SK-N-SH (cell line): ENCODE measurements around the gene FAM168A.

Source experiments
- GATA2 ChIP-seq: sonication (generic); formaldehyde crosslinking; IDR thresholded peaks from 2 replicates; pipeline ENCODE4 v1.5.0; 2020; ENCODE audit warnings: mild to moderate bottlenecking, missing genetic modification reagents
- TF ChIP-seq, protein P1 (sequence below): IDR thresholded peaks from 2 replicates; pipeline ENCODE4 v1.4.0; 2012; ENCODE audit warnings: low read depth
- TF ChIP-seq, protein P2 (sequence below): IDR thresholded peaks from 2 replicates; pipeline ENCODE4 v1.6.1; 2012; ENCODE audit warnings: mild to moderate bottlenecking, low read depth, low read length, moderate library complexity
- TF ChIP-seq, protein P3 (sequence below): fragments of 200-600 bp; sonication (generic); IDR thresholded peaks from 2 replicates; pipeline ENCODE4 v1.6.1; 2017; ENCODE audit warnings: antibody characterized with exemption, mild to moderate bottlenecking, moderate library complexity
- TF ChIP-seq, protein P4 (sequence below): fragments of 150-350 bp; IDR thresholded peaks from 2 replicates; pipeline ENCODE4 v1.6.1; 2017; ENCODE audit warnings: antibody characterized with exemption, low read length, low read depth, borderline replicate concordance

DNA sequence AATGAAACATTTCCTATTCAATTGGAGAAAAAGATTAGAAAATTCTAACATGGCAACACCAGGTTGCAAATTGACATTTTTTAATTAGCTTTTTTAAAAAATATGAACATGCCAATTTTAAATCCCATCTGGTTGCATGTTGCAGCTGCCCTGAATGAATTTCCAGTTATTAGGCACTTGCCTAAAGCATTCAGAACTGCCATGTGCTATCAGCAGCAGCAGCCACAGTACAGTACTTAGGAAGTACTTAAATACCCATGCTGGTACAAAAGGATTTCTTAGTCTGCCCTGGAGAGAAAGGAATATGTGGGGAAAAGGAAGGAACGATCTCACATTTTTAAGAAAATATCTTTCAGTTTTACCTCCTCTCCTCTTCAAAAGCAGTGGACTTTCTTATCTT lies 46.2 kb downstream of the FAM168A start:
- no peak for TF ChIP-seq GATA2
- TF ChIP-seq, protein P1, sequence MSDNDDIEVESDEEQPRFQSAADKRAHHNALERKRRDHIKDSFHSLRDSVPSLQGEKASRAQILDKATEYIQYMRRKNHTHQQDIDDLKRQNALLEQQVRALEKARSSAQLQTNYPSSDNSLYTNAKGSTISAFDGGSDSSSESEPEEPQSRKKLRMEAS: no peak
- TF ChIP-seq, protein P2, sequence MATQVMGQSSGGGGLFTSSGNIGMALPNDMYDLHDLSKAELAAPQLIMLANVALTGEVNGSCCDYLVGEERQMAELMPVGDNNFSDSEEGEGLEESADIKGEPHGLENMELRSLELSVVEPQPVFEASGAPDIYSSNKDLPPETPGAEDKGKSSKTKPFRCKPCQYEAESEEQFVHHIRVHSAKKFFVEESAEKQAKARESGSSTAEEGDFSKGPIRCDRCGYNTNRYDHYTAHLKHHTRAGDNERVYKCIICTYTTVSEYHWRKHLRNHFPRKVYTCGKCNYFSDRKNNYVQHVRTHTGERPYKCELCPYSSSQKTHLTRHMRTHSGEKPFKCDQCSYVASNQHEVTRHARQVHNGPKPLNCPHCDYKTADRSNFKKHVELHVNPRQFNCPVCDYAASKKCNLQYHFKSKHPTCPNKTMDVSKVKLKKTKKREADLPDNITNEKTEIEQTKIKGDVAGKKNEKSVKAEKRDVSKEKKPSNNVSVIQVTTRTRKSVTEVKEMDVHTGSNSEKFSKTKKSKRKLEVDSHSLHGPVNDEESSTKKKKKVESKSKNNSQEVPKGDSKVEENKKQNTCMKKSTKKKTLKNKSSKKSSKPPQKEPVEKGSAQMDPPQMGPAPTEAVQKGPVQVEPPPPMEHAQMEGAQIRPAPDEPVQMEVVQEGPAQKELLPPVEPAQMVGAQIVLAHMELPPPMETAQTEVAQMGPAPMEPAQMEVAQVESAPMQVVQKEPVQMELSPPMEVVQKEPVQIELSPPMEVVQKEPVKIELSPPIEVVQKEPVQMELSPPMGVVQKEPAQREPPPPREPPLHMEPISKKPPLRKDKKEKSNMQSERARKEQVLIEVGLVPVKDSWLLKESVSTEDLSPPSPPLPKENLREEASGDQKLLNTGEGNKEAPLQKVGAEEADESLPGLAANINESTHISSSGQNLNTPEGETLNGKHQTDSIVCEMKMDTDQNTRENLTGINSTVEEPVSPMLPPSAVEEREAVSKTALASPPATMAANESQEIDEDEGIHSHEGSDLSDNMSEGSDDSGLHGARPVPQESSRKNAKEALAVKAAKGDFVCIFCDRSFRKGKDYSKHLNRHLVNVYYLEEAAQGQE: no peak
- TF ChIP-seq, protein P3, sequence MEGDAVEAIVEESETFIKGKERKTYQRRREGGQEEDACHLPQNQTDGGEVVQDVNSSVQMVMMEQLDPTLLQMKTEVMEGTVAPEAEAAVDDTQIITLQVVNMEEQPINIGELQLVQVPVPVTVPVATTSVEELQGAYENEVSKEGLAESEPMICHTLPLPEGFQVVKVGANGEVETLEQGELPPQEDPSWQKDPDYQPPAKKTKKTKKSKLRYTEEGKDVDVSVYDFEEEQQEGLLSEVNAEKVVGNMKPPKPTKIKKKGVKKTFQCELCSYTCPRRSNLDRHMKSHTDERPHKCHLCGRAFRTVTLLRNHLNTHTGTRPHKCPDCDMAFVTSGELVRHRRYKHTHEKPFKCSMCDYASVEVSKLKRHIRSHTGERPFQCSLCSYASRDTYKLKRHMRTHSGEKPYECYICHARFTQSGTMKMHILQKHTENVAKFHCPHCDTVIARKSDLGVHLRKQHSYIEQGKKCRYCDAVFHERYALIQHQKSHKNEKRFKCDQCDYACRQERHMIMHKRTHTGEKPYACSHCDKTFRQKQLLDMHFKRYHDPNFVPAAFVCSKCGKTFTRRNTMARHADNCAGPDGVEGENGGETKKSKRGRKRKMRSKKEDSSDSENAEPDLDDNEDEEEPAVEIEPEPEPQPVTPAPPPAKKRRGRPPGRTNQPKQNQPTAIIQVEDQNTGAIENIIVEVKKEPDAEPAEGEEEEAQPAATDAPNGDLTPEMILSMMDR: no peak
- TF ChIP-seq, protein P4, sequence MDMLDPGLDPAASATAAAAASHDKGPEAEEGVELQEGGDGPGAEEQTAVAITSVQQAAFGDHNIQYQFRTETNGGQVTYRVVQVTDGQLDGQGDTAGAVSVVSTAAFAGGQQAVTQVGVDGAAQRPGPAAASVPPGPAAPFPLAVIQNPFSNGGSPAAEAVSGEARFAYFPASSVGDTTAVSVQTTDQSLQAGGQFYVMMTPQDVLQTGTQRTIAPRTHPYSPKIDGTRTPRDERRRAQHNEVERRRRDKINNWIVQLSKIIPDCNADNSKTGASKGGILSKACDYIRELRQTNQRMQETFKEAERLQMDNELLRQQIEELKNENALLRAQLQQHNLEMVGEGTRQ: no peak
